K562 (cell line): ENCODE measurements around the gene ZNF428. TPM values are rescaled to one million over a fixed set of nuclear protein-coding genes. Genes with fewer than 3 reads are reported as not detected.

ENCODE experiments used
- CCNT2 ChIP-seq: IDR thresholded peaks from 2 replicates; pipeline ENCODE4 v1.6.1; 2011; ENCODE audit warnings: borderline replicate concordance, low read depth, mild to moderate bottlenecking, moderate library complexity, mixed read lengths, low read length; ENCODE audit not compliant: insufficient read length; ENCODE audit errors: extremely low read depth
- CSDE1 ChIP-seq, 2 experiments: fragments of 450-650 bp; IDR thresholded peaks; 2 replicates each; pipeline ENCODE4 v1.6.1; 2016; ENCODE audit warnings: mild to moderate bottlenecking in 1 of 2
- DIDO1 ChIP-seq: fragments of 450-650 bp; IDR thresholded peaks from 2 replicates; pipeline ENCODE4 v1.6.1; 2016; ENCODE audit warnings: low read depth, missing biosample characterization, missing genetic modification characterization
- E4F1 ChIP-seq: fragments of 250-450 bp; sonication (Bioruptor Pico); IDR thresholded peaks from 2 replicates; pipeline ENCODE4 v1.5.0; 2021; ENCODE audit warnings: mild to moderate bottlenecking, borderline replicate concordance
- FOXK1 ChIP-seq: sonication (generic); formaldehyde crosslinking; IDR thresholded peaks from 2 replicates; pipeline ENCODE4 v1.8.0; 2022; ENCODE audit warnings: missing genetic modification reagents, mild to moderate bottlenecking, borderline replicate concordance
- FOXK2 ChIP-seq, 2 experiments: fragments of 450-650 bp; IDR thresholded peaks in 1 of 2; conservative IDR thresholded peaks in 1 of 2; 2 replicates each; pipeline ENCODE4 v1.6.1; 2016; ENCODE audit warnings: low read depth in 2 of 2, mild to moderate bottlenecking in 1 of 2
- GABPB2 ChIP-seq: fragments of 250-450 bp; sonication (Bioruptor Pico); conservative IDR thresholded peaks from 2 replicates; pipeline ENCODE4 v1.5.1; 2021; ENCODE audit warnings: mild to moderate bottlenecking
- GTF2A2 ChIP-seq: IDR thresholded peaks from 2 replicates; pipeline ENCODE4 v1.6.1; 2016; ENCODE audit warnings: mild to moderate bottlenecking, missing genetic modification characterization, missing compliant biosample characterization
- HSF4 ChIP-seq: fragments of 250-450 bp; sonication (Bioruptor Pico); IDR thresholded peaks from 2 replicates; pipeline ENCODE4 v2.1.2; 2022; ENCODE audit warnings: mild to moderate bottlenecking, moderate library complexity, borderline replicate concordance
- ILF3 ChIP-seq: fragments of 450-650 bp; IDR thresholded peaks from 2 replicates; pipeline ENCODE4 v1.6.1; 2018; ENCODE audit warnings: antibody characterized with exemption, mild to moderate bottlenecking, moderate library complexity, borderline replicate concordance
- MED1 ChIP-seq: sonication (generic); formaldehyde crosslinking; IDR thresholded peaks from 2 replicates; pipeline ENCODE4 v1.8.1; 2023; ENCODE audit warnings: missing genetic modification reagents, borderline replicate concordance
- MNT ChIP-seq, 2 experiments: fragments of 450-650 bp; conservative IDR thresholded peaks; 2 replicates each; pipeline ENCODE4 v1.6.1; 2017; ENCODE audit warnings: mild to moderate bottlenecking in 2 of 2, moderate library complexity in 2 of 2
- MYC ChIP-seq, 2 experiments: fragments of 250-450 bp in 1 of 2; sonication (Bioruptor Pico) in 1 of 2; IDR thresholded peaks; 2 replicates each; pipeline versions ENCODE4 v1.5.1 to v1.6.1; 2012 to 2021; ENCODE audit warnings: low read depth in 2 of 2, borderline replicate concordance in 1 of 2, improper control_type of control experiment in 1 of 2, low read length in 1 of 2, mild to moderate bottlenecking in 1 of 2, moderate library complexity in 1 of 2
- RFX5 ChIP-seq: IDR thresholded peaks from 2 replicates; pipeline ENCODE4 v1.6.1; 2011; ENCODE audit warnings: low read depth, mild to moderate bottlenecking, improper control_type of control experiment, low read length
- TBP ChIP-seq: optimal IDR thresholded peaks from 2 replicates; pipeline ENCODE3; 2011; ENCODE audit warnings: low read depth, low read length, improper control_type of control experiment
- THRA ChIP-seq: fragments of 450-650 bp; IDR thresholded peaks from 2 replicates; pipeline ENCODE4 v1.6.1; 2017; ENCODE audit warnings: mild to moderate bottlenecking, moderate library complexity
- ZFP30 ChIP-seq: fragments of 250-450 bp; sonication (Bioruptor Pico); IDR thresholded peaks from 2 replicates; pipeline ENCODE4 v1.8.0; 2022; ENCODE audit warnings: moderate library complexity, mild to moderate bottlenecking, inconsistent platforms, borderline replicate concordance
- ZFPM2 ChIP-seq: fragments of 250-450 bp; sonication (Bioruptor Pico); IDR thresholded peaks from 2 replicates; pipeline ENCODE4 v1.5.1; 2022; ENCODE audit warnings: mild to moderate bottlenecking
- ZKSCAN3 ChIP-seq: fragments of 250-450 bp; sonication (Bioruptor Pico); IDR thresholded peaks from 2 replicates; pipeline ENCODE4 v1.4.0; 2020
- ZNF146 ChIP-seq: IDR thresholded peaks from one replicate; pipeline ENCODE4 v1.6.1; 2018; ENCODE audit warnings: missing compliant biosample characterization; ENCODE audit not compliant: unreplicated experiment
- ZNF224 ChIP-seq: sonication (generic); formaldehyde crosslinking; IDR thresholded peaks from 2 replicates; pipeline ENCODE4 v1.8.0; 2022; ENCODE audit warnings: mild to moderate bottlenecking, missing genetic modification reagents
- ZNF347 ChIP-seq: fragments of 450-650 bp; formaldehyde crosslinking; IDR thresholded peaks from 2 replicates; pipeline ENCODE4 v1.4.0; 2020; ENCODE audit warnings: low read depth, mild to moderate bottlenecking, moderate library complexity
- ZNF384 ChIP-seq: IDR thresholded peaks from 2 replicates; pipeline ENCODE4 v1.6.1; 2012; ENCODE audit warnings: low read depth, low read length, improper control_type of control experiment
- ZNF586 ChIP-seq: fragments of 450-650 bp; formaldehyde crosslinking; conservative IDR thresholded peaks from 2 replicates; pipeline ENCODE4 v1.4.0; 2020; ENCODE audit warnings: mild to moderate bottlenecking, moderate library complexity
- ZNF668 ChIP-seq: fragments of 250-450 bp; sonication (Bioruptor Pico); IDR thresholded peaks from 2 replicates; pipeline ENCODE4 v1.8.0; 2022; ENCODE audit warnings: mild to moderate bottlenecking, inconsistent platforms
- polyA plus RNA-seq, 8 experiments: library from polyadenylated mRNA; depleted of rRNA in 4 of 8; stranded (reverse) in 5 of 8; unstranded in 3 of 8; fragments of >200 nt; fragmentation: Nextera tagmentation in 2 of 8; fragmentation: Illumina TruSeq in 1 of 8; extraction: Ambion mirVana in 2 of 8; extraction: Trizol in 1 of 8; gene quantifications; 2 replicates each; pipeline versions ENCODE4 v1.2.1 to v1.2.3, GENCODE V29; 2011 to 2014; ENCODE audit warnings: inconsistent platforms in 1 of 8, missing spikeins in 1 of 8
- total RNA-seq, 7 experiments: library from RNA; depleted of rRNA in 6 of 7; stranded (reverse); fragments of >200 nt in 6 of 7; fragmentation: Illumina TruSeq in 2 of 7; extraction: Trizol in 2 of 7; gene quantifications; 2 replicates each; pipeline versions ENCODE4 v1.2.1 to v1.2.3, GENCODE V29; 2011 to 2021; ENCODE audit warnings: low replicate concordance in 1 of 7

The ZNF428 gene
- total and polyA plus RNA-seq, 9 of the 15 experiments (the other 6 are each of a cell fraction or from before 2014, with no cell fraction given) = 0.15 to 85.7 (median 15.9) TPM

GRCh38 chr19:43618921-43619261, 538 bp downstream of the ZNF428 start (continued):
- TF ChIP-seq THRA (no peak), CSDE1 (IDR thresholded peaks at IDR 0.05) (no peak), MED1 (CRISPR knock-in tag) (no peak), HSF4 (no peak; the same call in 1 of the 2 replicates), ZNF146 (CRISPR knock-in tag) (no peak), ZNF224 (no peak), ZKSCAN3 (CRISPR knock-in tag) (no peak), FOXK1 (CRISPR knock-in tag) (no peak), MYC (IDR thresholded peaks at IDR 0.05; ENCODE audit: low read depth, low read length) (no peak), MYC (CRISPR knock-in tag; IDR thresholded peaks at IDR 0.05; ENCODE audit: borderline replicate concordance, low read depth) (no peak), E4F1 (CRISPR knock-in tag) (no peak), ZNF384 (no peak), MNT (conservative IDR thresholded peaks at IDR 0.05) (no peak; a peak in 1 of 4 replicates), DIDO1 (tag) (peak; percentile 56; the same call in 1 of the 2 replicates), GABPB2 (CRISPR knock-in tag) (no peak), FOXK2 (conservative IDR thresholded peaks at IDR 0.05 in 1 of 2, IDR thresholded peaks at IDR 0.05 in 1 of 2; ENCODE audit: low read depth in 2 of 2) (peak; percentile 29 to 62; a peak in 2 of 4 replicates), CCNT2 (no peak), ZFPM2 (no peak), ZFP30 (no peak), GTF2A2 (tag) (no peak), ILF3 (no peak), ZNF668 (no peak), ZNF347 (CRISPR knock-in tag) (no peak), RFX5 (no peak), ZNF586 (CRISPR knock-in tag) (no peak; the same call in 1 of the 2 replicates), TBP (no peak)
